ENCODE data around the gene ETV1.
A peak's percentile ranks its signal among the peaks of the same experiment; 100 is the strongest.

ETV1 gene

GRCh38 chr7:13989126-13989948, at the start of gene ETV1:
Gene ETV1 (minus strand): TSS chr7:13989666. CDS start chr7:13989052, 614 bp downstream.
- no peak for DNase-seq (ENCODE audit: low read depth)
- no peak for TF ChIP-seq CTCF (IDR thresholded peaks at IDR 0.05; ENCODE audit: insufficient read depth, low read depth, low read length, missing control alignments)
- peak within 1 kb of the TSS; percentile 58 for H3K4me3 ChIP-seq (ENCODE audit: low read depth, low read length)

GRCh38 chr7:14024406-14024805, 34.9 kb upstream of the ETV1 start:
- H3K4me3 ChIP-seq (ENCODE audit: low read depth, low read length): no peak overlapping the region
- TF ChIP-seq CTCF (IDR thresholded peaks at IDR 0.05; ENCODE audit: insufficient read depth, low read depth, low read length, missing control alignments): no peak

DNA sequence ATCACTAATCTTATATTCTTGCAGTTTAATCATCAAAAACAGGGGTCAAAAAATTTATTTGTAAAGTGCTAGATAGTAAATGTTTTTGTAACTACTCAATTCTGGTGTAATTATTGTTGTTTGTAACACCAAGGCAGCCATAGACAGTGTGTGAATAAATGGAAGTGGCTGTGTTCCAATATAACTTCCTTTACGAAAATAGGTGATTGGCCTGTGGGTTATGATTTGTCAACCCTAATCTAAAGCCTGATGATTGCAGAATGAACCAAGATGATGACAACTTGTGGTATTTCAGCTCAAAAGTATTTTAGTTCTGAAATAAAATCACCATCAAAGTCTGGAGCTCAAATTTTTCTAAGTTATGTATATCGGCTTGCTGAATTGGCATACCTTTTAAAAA, 34.4 kb upstream of the ETV1 start:
- no peak for TF ChIP-seq CTCF (IDR thresholded peaks at IDR 0.05; ENCODE audit: insufficient read depth, low read depth, low read length, missing control alignments)
- no peak overlapping the region for H3K4me3 ChIP-seq (ENCODE audit: low read depth, low read length)
- no peak for DNase-seq (ENCODE audit: low read depth)

More at GRCh38 chr7:14024406-14024805, 34.9 kb upstream of the ETV1 start:
- no peak for DNase-seq (ENCODE audit: low read depth)

DNA sequence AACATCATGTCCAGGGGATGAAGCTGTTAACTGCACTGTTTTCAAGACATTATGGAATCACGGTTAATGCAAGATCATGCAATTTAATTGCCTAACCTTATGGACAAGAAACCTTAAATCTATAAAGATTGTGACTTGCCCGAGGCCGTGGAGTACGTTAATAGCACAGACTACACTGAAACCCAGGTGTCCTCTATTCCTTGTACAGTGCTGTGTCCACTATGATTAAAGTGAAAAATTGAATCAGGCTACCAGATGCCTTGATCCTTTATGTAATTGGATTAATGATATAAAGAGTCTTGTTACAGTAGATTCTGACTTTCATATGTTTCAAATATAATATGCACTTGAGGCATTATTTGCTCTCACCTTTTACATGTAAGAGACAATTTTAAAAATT, 33.9 kb upstream of the ETV1 start:
- no peak overlapping the region for H3K4me3 ChIP-seq (ENCODE audit: low read depth, low read length)
- no peak for TF ChIP-seq CTCF (IDR thresholded peaks at IDR 0.05; ENCODE audit: insufficient read depth, low read depth, low read length, missing control alignments)
- DNase-seq (ENCODE audit: low read depth): no peak

GRCh38 chr7:14021069-14021468, 31.6 kb upstream of the ETV1 start:
- no peak for DNase-seq (ENCODE audit: low read depth)
- no peak overlapping the region for H3K4me3 ChIP-seq (ENCODE audit: low read depth, low read length)
- no peak for TF ChIP-seq CTCF (IDR thresholded peaks at IDR 0.05; ENCODE audit: insufficient read depth, low read depth, low read length, missing control alignments)

DNA sequence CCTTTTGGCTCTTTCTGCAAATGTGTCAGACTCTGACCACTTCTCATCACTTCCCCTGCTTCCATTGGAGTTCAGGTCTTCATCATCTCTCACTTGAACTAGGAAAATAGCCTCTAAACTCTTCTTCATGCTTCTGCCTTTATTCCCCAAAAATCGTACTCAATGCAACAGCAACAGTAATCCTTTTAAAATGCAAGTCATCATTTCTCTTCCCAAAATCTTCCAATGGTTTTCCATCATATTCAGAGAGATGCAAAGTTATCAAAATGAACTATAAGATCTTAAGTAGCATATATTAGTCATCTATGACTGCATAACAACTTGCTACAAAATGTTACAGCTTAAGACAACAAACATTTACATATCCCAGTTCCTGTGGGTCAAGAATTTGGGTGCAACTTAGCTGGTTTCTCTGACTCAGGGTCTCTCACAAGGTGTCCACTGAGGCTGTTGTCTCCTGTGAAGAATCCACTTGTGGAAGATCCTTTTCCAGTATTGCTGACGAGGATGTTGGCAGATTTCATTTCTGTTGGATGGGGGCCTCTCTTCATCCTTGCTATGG, 31.0 kb upstream of the ETV1 start:
- no peak for DNase-seq (ENCODE audit: low read depth)
- H3K4me3 ChIP-seq (ENCODE audit: low read depth, low read length): no peak overlapping the region
- TF ChIP-seq CTCF (IDR thresholded peaks at IDR 0.05; ENCODE audit: insufficient read depth, low read depth, low read length, missing control alignments): no peak

Data from GM12865 (cell line).